ENCODE data around the gene OR6A2.
"Not testable (repeated sequence)": the region's sequence is repeated elsewhere in the genome, so short reads cannot be mapped to it uniquely, and the experiment has no call there.

OR6A2 gene

GRCh38 chr11:6799402-6799801, at the start of gene OR6A2:
Gene OR6A2 (minus strand): TSS chr11:6799689. CDS start chr11:6795708, 3,981 bp downstream.
- DNase-seq: no peak

GRCh38 chr11:6845383-6845782, 45.9 kb upstream of the OR6A2 start, which contains the start of gene OR10A5:
Gene OR10A5 (plus strand): TSS chr11:6845683. CDS start chr11:6845683, 0 bp downstream.
- DNase-seq: no peak

GRCh38 chr11:6844356-6844755, 44.9 kb upstream of the OR6A2 start:
- no peak for DNase-seq

- DNase-seq: no peak
Measured at GRCh38 chr11:6843670-6844069, 44.2 kb upstream of the OR6A2 start.

- no peak for DNase-seq
Measured at GRCh38 chr11:6841694-6842093, 42.2 kb upstream of the OR6A2 start.

- no peak for DNase-seq
Measured at GRCh38 chr11:6834021-6834420, 34.5 kb upstream of the OR6A2 start.

GRCh38 chr11:6833356-6833755, 33.9 kb upstream of the OR6A2 start:
- no peak for DNase-seq

GRCh38 chr11:6828103-6828502, 28.6 kb upstream of the OR6A2 start:
- DNase-seq: no peak

GRCh38 chr11:6825231-6825744, 25.8 kb upstream of the OR6A2 start:
- DNase-seq: no peak

GRCh38 chr11:6824136-6824823, 24.8 kb upstream of the OR6A2 start:
- DNase-seq: no peak

GRCh38 chr11:6818967-6819366, 19.5 kb upstream of the OR6A2 start:
- DNase-seq: no peak

GRCh38 chr11:6817694-6818093, 18.2 kb upstream of the OR6A2 start:
- DNase-seq: no peak

- no peak for DNase-seq
Measured at GRCh38 chr11:6813656-6814055, 14.2 kb upstream of the OR6A2 start.

GRCh38 chr11:6812390-6813005, 13.0 kb upstream of the OR6A2 start:
- peak; percentile 12 for DNase-seq

GRCh38 chr11:6801075-6801474, 1.6 kb upstream of the OR6A2 start:
- not testable (repeated sequence) for DNase-seq

- no peak for DNase-seq
Measured at GRCh38 chr11:6794639-6795038, 4.8 kb downstream of the OR6A2 start.

GRCh38 chr11:6790546-6790945, 8.9 kb downstream of the OR6A2 start:
- no peak for DNase-seq

- DNase-seq: no peak
Measured at GRCh38 chr11:6782720-6783119, 16.8 kb downstream of the OR6A2 start, which contains the start of gene OR2AG1. Gene OR2AG1 (plus strand): TSS chr11:6783020. CDS start chr11:6785038, 2,018 bp downstream.

- no peak for DNase-seq
Measured at GRCh38 chr11:6780829-6781228, 18.7 kb downstream of the OR6A2 start.

GRCh38 chr11:6778518-6778917, 21.0 kb downstream of the OR6A2 start:
- no peak for DNase-seq

GRCh38 chr11:6771926-6772893, 27.3 kb downstream of the OR6A2 start, which contains the start of gene OR2AG2:
Gene OR2AG2 (minus strand): TSS chr11:6771976. CDS start chr11:6768957, 3,019 bp downstream.
- no peak for DNase-seq

- no peak for DNase-seq
Measured at GRCh38 chr11:6757373-6757967, 42.0 kb downstream of the OR6A2 start.

GRCh38 chr11:6755953-6756347, 43.5 kb downstream of the OR6A2 start:
- DNase-seq: no peak
